Measurements from ENCODE around the gene NXPE4.
"Not testable (repeated sequence)": the region's sequence is repeated elsewhere in the genome, so short reads cannot be mapped to it uniquely, and the experiment has no call there.

GRCh38 chr11:114639440-114639839 is 43.9 kb upstream of the NXPE4 start:
- TF ChIP-seq CTCF, POLR2A (IDR thresholded peaks at IDR 0.05): not testable (repeated sequence)

Data from body of pancreas (tissue), 4 donors.